Upper lobe of left lung (tissue), 4 donors: Measurements from ENCODE around the gene HLA-G.

Experiments used
- EP300 ChIP-seq, 4 donors: sonication (generic); formaldehyde crosslinking; IDR thresholded peaks; one replicate each; pipeline ENCODE4 v1.5.1; 2017; ENCODE audit warnings: antibody characterized with exemption in 4 of 4, control low read depth in 2 of 4
- TF ChIP-seq, protein P1 (sequence below), 6 experiments: fragments of 450-650 bp in 4 of 6; fragments of 200-600 bp in 2 of 6; sonication (generic) in 2 of 6; IDR thresholded peaks; one replicate each; pipeline ENCODE4 v1.5.1; 2016 to 2019; ENCODE audit warnings: antibody characterized with exemption in 6 of 6

DNA sequence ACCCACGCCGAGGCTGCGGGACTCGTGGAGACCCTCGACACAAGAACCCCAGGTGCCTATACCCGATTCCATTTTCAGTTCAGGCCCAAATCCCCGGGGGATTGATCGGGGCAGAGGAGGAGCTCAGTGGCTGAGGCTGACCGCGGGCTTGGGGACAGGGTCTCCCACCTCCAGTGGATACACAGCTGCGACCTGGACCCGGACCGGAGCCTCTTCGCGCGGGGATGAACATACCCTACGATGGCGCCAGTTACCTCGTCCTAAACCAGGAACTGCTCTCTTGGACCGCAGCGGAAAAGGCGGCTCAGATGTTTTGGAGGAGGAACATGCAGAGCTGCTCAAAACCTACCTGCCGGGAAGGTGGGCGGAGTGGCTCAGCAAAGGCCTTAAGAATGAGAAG lies 27.4 kb upstream of the HLA-G start:
- TF ChIP-seq, protein P1, sequence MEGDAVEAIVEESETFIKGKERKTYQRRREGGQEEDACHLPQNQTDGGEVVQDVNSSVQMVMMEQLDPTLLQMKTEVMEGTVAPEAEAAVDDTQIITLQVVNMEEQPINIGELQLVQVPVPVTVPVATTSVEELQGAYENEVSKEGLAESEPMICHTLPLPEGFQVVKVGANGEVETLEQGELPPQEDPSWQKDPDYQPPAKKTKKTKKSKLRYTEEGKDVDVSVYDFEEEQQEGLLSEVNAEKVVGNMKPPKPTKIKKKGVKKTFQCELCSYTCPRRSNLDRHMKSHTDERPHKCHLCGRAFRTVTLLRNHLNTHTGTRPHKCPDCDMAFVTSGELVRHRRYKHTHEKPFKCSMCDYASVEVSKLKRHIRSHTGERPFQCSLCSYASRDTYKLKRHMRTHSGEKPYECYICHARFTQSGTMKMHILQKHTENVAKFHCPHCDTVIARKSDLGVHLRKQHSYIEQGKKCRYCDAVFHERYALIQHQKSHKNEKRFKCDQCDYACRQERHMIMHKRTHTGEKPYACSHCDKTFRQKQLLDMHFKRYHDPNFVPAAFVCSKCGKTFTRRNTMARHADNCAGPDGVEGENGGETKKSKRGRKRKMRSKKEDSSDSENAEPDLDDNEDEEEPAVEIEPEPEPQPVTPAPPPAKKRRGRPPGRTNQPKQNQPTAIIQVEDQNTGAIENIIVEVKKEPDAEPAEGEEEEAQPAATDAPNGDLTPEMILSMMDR (IDR thresholded peaks at IDR 0.05), result no peak
- no peak for TF ChIP-seq EP300 (IDR thresholded peaks at IDR 0.05)
